HG02571 (cell line): ENCODE results near the gene EGFL6.

Experiments
- ATAC-seq: cut with Tn5 transposase; IDR thresholded peaks from one replicate; pipeline ENCODE4 v1.9.1; 2021; ENCODE audit warnings: mild to moderate bottlenecking, moderate library complexity; ENCODE audit not compliant: unreplicated experiment

EGFL6 gene, protein sequence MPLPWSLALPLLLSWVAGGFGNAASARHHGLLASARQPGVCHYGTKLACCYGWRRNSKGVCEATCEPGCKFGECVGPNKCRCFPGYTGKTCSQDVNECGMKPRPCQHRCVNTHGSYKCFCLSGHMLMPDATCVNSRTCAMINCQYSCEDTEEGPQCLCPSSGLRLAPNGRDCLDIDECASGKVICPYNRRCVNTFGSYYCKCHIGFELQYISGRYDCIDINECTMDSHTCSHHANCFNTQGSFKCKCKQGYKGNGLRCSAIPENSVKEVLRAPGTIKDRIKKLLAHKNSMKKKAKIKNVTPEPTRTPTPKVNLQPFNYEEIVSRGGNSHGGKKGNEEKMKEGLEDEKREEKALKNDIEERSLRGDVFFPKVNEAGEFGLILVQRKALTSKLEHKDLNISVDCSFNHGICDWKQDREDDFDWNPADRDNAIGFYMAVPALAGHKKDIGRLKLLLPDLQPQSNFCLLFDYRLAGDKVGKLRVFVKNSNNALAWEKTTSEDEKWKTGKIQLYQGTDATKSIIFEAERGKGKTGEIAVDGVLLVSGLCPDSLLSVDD

DNA sequence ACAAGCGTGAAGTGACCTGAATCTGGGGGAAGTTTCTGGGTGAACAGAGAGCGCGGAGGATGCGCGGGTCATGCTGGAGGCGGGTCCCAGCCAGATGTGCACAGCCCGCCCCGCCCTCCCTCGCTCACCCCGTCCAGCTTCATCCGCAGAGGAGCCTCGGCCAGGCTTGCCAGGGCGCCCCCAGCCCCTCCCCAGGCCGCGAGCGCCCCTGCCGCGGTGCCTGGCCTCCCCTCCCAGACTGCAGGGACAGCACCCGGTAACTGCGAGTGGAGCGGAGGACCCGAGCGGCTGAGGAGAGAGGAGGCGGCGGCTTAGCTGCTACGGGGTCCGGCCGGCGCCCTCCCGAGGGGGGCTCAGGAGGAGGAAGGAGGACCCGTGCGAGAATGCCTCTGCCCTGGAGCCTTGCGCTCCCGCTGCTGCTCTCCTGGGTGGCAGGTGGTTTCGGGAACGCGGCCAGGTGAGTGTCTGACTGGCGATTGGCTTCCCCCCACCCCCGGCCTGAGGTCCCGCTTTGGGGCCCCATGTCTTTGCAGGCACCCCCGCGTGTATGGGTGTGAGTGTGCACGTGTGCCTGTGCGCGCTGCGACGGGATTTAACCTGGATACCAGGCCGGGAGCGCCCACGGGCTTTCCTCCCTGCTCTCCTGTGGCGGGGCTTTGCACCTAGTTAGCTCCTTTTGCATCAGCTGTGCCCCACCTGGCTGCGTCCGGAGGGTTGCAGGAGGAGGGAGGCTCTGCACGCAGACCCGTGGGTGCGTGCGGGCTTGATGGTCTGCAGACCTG lies at the start of gene EGFL6:
TSS of gene EGFL6 (plus strand) at position 123 of the 782 bp plus-strand sequence. CDS start at position 384, 261 bp downstream.
- no peak for ATAC-seq

DNA sequence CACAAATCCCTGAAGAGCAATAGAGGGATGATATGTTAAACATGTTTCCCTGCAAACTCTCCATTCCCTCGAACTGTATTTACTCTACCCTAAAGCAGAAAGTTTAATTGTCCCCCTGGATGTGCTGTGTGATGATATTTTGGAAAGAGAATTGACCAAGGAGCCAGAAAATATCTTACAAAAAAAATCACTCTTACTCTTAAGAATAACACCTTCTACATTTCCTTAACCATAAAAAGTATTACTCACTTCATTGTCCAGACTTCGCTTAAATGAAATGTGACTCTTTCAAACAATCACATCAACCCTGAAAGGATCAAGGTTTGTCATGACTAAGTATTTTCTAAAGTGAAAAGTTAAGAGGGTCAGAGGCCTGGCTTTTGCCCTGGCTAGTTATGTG lies 49.0 kb upstream of the EGFL6 start:
- ATAC-seq: no peak

DNA sequence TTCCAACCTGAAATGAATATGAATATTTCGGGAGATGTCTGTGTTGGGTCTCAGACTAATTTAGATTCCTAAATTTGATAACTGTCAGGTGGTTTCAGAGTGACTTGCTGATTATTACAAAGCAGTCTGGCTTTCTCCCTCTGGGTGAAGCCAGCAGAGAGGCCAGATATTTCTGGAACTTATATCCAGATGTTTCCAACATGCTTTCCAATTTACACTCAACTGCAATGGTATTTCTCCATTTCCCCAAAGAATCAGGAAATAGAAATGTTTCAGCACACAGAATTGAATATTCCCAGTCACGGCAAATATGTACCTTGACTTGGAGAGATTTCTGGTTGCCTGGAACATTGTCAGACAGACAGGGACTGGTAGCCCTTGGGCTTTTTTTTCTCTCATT lies 48.5 kb upstream of the EGFL6 start:
- ATAC-seq: no peak

DNA sequence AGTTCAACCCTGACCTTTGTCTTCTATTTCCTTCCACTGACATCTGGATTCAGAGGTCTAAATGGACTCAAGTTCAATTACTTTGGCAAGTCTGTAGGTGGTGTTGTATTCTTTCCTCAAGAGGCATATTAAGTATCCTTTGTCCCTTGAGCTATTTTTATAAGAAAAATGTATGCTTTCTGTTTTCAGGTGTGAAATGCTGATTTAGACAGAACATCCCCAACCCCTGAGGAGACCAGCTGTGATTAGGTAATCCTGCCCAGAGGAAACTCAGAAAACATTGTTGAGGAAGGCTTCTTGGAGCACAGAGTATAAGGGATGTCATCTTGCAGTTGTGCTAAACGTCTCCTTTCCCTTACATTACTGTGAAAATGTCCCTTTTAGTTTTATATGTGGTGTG lies 46.6 kb upstream of the EGFL6 start:
- ATAC-seq: no peak

DNA sequence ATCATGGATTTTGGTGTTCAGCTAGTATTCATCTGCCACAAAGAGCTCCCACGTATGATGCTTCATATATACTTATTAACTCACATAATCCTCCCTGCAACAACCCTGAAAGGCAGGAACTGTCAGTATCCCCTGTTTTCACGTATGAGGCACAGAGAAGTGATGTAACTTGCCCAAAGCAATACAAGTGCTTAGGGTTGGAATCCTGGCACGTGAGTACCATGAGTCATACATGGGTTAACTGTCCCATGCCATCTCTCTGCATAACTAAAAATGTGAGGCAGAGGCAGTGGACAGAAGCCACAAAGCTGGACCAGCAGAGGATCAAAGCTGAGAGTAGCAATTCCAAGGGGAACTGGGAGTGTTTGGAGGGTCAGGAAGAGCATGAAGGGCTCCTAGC lies 35.7 kb upstream of the EGFL6 start:
- no peak for ATAC-seq

DNA sequence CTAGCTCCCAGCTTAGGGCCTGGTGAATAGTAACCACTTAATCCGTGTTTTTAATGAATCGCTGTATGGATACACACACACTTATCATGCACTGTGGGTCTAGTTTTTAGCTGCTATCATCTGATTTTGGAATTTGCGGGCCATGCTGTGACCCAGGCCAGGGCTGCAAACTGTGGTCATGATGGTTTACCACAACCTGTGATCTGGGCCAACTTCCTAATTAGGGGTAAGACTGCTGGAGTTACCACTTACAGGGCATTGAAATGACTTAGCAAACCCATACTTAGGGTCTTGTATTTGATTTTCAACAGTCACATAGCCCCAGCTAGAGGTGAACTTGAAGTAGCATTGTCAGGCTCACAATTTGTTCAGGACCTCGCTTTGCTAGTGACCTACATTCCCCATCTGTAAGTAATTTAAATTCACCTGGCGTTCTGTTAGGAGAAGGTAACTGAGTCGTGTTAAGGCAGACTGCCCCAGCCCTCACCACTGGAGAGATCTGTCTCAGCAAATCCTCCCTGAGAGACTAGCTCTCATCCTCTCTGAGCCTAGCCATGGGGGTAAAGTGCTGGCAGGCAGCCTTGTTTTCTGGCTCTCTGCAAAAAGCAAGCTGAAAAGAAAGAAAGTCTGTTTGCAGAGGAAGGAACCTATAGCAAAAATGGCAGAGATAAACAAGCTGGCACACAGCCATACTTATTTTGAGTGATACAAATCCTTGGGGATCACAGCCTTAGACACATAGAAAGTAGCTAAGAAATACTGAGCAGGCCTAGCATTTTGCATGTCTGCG lies 33.8 kb upstream of the EGFL6 start:
- no peak for ATAC-seq

DNA sequence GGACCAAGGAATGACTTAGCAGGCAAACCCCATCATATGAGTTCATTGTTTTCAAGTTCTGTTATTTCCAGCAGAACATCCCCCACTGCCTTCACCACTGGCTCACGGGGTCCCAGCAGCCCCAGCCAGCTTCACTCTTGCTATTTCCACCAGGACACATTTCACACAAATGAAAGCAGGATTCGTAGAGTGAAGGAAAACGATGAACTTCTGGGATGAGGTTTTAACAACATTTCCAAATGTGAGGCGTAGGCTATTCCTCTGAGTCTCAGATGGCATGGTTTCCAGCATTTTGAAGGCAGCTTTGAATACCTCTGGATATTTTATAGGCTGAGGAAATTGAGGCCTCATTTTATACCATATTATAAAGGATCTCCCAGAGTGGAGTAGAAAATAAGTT lies 32.9 kb upstream of the EGFL6 start:
- ATAC-seq: no peak

DNA sequence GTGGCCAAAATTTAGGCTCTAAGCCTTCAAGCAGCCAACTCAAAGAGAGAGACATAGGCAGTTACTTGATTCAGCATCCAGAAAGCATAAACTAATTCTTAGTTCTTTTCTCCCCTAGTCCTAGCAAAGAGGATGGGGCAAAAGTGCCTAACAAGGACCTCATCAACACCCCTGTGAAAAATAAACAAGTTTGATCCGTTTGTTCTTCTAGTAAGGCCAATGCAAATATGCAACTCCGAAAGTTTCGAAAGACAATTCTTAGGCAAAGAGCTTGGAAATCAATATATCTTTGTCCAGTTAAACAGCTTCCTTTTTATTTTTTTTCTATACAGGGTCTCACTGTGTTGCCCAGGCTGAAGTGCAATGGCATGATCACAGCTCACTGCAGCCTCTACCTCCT lies 31.0 kb upstream of the EGFL6 start:
- no peak for ATAC-seq

DNA sequence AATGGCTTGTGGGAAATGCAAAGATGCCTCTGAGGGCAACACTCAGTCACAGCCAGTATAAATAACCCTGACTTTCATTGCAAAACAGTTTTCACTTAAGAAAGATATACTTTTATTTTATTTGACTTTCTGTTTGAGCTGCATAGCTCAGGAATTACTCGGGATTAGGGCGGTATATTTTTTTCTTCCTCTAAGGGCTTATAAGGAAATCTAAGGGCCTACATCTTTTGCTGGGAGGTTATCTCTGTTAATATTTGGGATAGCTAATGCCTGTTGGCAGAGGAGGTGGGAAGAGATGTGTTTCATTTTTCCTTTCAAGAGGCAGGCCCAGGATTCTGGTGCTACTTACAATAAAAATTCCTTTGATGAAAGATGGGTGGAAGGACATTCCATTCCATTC lies 28.8 kb upstream of the EGFL6 start:
- ATAC-seq: no peak

DNA sequence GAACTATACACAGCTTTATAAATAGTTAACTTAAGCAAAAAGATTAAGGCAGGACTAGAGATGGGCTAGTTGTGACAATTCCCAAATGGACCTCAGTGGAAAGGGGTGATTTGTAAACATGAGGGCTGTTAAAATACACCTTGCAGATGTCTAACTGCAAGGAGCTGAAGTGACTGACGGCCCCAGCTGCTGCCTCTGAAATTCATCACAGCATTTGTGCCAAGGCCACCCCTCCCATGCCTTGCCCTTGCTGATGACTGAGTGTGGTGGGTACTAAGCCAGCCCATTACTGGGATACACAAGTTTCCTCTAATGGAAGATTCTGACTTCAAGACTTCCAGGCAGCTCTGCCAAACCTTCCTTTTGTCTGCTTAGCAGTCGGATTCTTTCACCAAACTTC lies 23.7 kb upstream of the EGFL6 start:
- no peak for ATAC-seq

DNA sequence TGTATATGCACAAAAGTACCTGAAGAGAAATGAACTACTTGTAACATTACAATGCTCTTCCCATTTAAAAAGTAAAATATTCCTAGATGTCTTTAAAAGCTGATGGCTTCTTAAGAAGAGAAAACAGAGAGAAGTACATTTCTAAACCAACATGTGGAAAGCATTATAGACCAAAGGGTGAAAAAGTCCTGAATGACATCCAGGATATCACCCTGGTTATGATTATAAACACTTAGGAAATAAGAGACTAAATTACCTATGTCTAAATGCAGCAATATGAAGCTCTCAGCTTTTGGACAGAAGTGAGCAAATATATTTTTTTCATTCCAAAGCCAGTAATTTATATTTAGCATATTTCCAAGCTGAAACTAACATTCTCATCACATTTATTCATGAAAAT lies 21.7 kb upstream of the EGFL6 start:
- no peak for ATAC-seq

DNA sequence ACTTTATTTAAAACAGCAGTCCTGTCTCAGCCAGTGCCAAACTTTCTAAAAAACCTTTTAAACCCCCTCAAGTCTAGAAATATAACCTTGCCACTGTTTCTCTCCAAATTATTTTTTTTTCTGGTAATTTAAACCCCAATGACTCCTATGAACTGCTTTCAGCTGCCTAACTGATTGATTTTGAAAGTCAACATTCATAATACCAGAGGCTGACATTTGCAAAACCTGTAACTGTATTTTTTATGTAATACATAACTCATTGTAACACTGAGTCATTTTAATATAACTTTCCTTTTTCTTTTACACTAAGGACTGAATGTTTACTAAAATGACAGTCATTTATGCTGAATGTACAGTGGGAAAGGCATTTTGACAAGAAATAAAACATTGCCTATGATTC lies 19.1 kb upstream of the EGFL6 start:
- ATAC-seq: no peak

DNA sequence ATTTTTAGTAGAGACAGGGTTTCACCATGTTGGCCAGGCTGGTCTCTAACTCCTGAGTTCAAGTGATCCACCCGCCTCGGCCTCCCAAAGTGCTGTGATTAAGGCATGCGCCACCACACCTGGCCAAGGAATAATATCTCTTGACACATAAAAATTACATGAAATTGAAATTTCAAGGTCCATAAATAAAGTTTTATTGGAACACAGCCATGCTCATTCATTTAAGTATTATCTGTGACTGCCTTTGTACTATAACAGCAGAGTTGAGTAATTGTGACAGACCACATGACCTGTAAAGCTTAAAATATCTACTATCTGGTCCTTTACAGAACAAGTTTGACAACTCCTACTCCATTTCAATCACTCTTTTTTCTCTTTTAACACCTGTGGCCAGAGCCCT lies 17.8 kb upstream of the EGFL6 start:
- ATAC-seq: no peak

DNA sequence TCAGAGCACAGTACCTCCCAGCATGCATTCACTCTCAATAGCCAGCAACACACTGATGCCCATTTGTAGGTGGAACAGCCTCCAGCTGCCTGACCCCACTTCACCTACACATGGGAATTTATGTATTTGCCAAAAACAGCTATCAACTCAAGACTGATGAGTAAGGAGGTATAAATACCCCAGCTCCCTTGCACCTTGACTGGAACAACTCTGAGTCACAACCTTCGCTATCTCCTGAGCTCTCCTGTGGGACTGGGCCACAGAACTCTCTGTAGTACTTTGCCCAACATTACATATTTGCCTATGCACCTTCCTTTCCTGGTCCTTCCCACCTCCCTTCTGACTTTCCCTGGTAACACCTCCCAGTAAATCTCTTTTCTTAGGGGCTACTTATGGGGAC lies 16.5 kb upstream of the EGFL6 start:
- no peak for ATAC-seq

DNA sequence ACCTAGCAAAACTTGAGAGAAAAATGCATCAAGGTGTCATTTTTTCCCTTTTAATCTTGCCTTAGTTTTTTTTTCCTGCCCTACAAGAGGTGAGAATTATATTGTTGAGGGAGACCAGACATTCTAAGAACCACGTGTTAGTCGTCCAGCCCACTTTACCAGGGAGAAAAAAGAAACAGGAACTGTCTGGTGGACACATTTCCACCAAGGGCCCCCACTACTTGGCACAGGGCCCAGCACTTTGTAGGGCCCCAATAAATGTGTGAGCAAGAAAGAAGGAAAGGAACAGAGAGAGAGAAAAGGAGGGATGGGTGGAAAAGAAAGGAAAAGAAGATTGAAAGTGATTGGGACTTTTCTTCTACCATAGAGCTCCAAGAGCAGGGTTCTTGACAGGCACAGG lies 3.9 kb upstream of the EGFL6 start:
- no peak for ATAC-seq

DNA sequence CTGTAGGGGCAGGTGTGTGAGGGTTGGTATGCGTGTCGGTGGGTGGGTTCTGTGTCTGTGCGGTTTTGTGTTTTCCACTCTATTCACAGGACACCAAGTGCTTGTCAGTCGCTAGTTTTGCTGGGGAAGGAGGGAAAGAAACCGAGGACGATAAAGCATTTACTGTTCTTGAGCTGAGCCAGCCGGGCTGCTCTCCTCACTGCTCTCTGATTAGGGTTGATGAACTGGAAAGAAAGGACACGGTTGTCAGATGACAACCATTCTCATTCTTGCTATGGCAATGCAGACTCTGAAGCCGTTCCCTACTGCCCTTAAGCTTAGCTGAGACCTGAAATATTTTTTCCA lies 832 bp downstream of the EGFL6 start:
- no peak for ATAC-seq

DNA sequence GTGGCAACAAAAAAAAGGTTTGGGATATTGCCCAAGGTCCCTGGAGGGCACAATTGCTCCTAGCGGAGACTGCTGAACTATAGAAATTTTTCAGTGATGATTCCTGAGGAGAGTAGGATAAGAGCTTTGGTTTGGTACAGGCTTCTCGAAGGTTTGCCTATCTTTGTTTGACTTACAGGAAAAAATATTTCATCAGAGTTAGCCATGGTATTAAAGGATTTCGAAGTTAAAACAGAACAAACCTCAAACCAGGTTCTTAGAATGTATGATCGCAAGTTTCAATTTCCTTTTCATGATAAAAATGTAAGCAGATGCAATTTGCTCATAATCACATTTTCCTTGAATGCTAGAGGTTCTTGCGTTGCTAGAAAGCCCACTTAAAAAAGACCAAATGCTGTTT lies 1.7 kb downstream of the EGFL6 start:
- no peak for ATAC-seq

DNA sequence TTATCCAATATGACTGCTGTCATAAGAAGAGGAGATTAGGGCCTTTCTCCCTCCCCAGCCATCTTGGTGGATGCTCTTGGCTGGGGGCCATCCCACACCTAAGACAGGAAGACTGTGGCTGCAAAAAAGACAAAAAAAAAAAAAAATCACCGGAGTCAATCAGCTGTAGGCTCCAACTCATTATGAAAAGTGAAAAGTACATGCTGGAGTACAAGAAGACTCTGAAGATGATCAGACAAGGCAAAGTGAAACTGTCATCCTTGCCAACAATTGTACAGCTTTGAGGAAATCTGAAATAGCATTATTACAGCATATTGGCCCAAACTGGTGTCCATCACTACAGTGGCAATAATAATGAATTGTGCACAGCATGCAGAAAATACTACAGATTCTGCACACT lies 5.2 kb downstream of the EGFL6 start:
- ATAC-seq: no peak

DNA sequence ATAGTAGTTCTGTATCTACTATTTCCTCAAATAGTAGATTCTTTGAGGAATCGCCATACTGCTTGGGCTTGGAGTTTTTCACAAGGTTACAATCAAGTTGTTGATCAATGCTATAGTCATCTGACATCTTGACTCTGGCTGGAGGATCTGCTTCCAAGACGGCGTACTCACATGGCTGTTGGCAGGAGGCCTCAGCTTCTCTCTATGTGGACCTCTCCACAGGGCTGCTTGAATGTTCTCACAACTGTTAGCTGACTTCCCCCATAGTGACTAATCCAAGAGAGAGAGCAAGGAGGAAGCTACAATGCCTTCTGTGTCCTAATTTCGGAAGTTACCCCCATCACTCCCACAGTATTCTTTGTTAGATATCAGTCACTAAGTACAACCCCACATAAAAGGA lies 10.3 kb downstream of the EGFL6 start:
- ATAC-seq: no peak

DNA sequence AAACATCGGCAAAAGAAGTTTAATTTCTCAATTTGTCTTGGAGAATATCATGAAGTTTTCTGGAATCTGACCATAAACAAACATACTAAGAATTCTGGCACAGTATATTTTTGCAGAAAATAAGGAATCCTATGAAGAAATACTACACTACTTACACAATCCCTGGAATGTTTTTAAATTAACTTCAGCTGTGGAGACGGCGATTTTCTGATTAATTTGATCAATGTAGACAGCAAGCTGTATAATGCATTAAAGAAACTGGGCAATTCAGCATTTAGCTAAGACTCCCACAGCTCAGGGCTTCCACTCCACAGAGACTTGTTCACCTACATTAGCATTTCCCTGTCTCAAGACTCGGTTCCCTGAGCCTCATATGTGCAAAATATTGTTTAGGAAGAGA lies 12.2 kb downstream of the EGFL6 start:
- ATAC-seq: no peak

DNA sequence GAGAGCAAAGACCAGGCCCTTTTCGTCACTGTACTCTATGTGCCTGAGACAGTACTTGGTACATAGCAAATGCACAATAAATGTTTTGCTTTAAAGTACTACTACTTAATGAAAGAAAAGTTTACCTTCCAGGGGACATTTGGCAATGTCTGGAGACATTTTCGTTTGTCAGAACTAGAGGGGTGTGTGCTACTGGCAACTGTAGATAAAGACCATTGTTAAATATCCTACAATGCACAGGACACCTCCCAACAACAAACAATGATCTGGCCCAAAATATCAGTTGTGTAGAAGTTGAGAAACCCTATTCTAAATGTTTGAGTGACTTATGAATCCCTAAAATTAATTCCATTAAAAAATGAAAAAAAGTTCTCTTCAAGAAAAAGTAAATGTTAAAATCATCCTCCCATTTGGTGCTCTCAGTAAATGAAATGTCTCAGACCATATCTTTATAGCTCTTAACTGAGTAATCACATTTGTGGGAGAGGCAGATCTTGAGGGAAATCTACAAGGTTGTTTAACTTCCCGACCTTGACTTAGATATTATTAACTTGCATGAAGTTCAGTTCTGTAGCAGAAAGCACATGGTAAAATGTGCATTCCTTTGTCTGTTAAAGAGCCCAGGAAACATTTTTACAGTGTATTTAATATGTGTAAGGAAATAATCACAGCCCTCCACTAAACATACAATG lies 18.5 kb downstream of the EGFL6 start:
- no peak for ATAC-seq
